GM12878 (cell line): ENCODE data around the gene POR. TPM values are rescaled to one million over a fixed set of nuclear protein-coding genes. Genes with fewer than 3 reads are reported as not detected.

ENCODE experiments used
- ATAC-seq: fragments of 200-7000 bp; cut with Tn5 transposase; 3 replicates; pipeline ENCODE4 v1.9.1; 2020; ENCODE audit warnings: mild to moderate bottlenecking, moderate library complexity
- BruUV-seq: library from RNA; stranded (reverse); fragments of 400-500 nt; replicated peaks from 2 replicates; lab custom pipeline; 2021; lab: Mats Ljungman, UMichigan
- CTCF ChIA-PET: fragments of 300-600 bp; sonication (Branson Sonifier 250); formaldehyde crosslinking; extraction: SDS; loops from one replicate; lab custom pipeline; 2021; ENCODE audit warnings: inconsistent platforms; lab: Yijun Ruan, JAX
- POLR2A ChIA-PET: fragments of 350-600 bp; formaldehyde crosslinking; extraction: SDS; loops from one replicate; lab custom pipeline; 2021; ENCODE audit warnings: inconsistent platforms; lab: Charles Lee
- RAD21 ChIA-PET: fragments of 300-600 bp; sonication (Branson Sonifier 250); formaldehyde crosslinking; loops from one replicate; lab custom pipeline; 2023; ENCODE audit warnings: antibody characterized with exemption; ENCODE audit not compliant: unreplicated experiment; lab: Charles Lee
- SMC1A ChIA-PET: fragments of 300-600 bp; sonication (Branson Sonifier 250); formaldehyde crosslinking; loops from one replicate; lab custom pipeline; 2023; ENCODE audit not compliant: unreplicated experiment, uncharacterized antibody; lab: Charles Lee
- DNase-seq: peaks from one replicate; pipeline ENCODE4 v3.0.0-alpha.2; 2011; ENCODE audit warnings: low read depth, low spot score
- FAIRE-seq: peaks from 3 replicates; lab custom pipeline; 2011; peaks lifted over from hg19 to GRCh38; lab: Jason Lieb, UNC
- H2AFZ ChIP-seq: 2 replicates; pipeline ENCODE4 v1.6.0; 2011; ENCODE audit warnings: low read depth, low read length, control low read depth; ENCODE audit not compliant: control insufficient read depth
- H3K27ac ChIP-seq: 2 replicates; pipeline ENCODE4 v1.5.1; 2011; ENCODE audit warnings: control low read depth; ENCODE audit not compliant: control insufficient read depth, insufficient read depth
- H3K27me3 ChIP-seq, 2 experiments: replicated peaks in 1 of 2; 2 replicates each; pipeline versions ENCODE4 v1.6.0 to v1.6.1; 2011; ENCODE audit warnings: low read length in 1 of 2; ENCODE audit not compliant: control insufficient read depth in 2 of 2, insufficient read depth in 2 of 2
- H3K36me3 ChIP-seq, 2 experiments: 2 replicates each; pipeline ENCODE4 v1.5.1; 2011; ENCODE audit warnings: low read length in 1 of 2; ENCODE audit not compliant: control insufficient read depth in 2 of 2, insufficient read depth in 2 of 2
- H3K4me1 ChIP-seq: 2 replicates; pipeline ENCODE4 v1.6.1; 2011; ENCODE audit warnings: mild to moderate bottlenecking, low read length, moderate library complexity, mixed read lengths; ENCODE audit not compliant: control insufficient read depth, insufficient read depth
- H3K4me2 ChIP-seq: 2 replicates; pipeline ENCODE4 v1.6.0; 2011; ENCODE audit warnings: control low read depth; ENCODE audit not compliant: control insufficient read depth, insufficient read depth
- H3K4me3 ChIP-seq: fragments of 200-600 bp; sonication (generic); 2 replicates; pipeline ENCODE4 v1.5.1; 2016
- H3K79me2 ChIP-seq: 2 replicates; pipeline ENCODE4 v1.6.0; 2011; ENCODE audit warnings: low read length; ENCODE audit not compliant: control insufficient read depth, insufficient read depth
- H3K9ac ChIP-seq: 2 replicates; pipeline ENCODE4 v1.8.0; 2011; ENCODE audit warnings: low read length, control low read depth, mixed read lengths; ENCODE audit not compliant: control insufficient read depth, insufficient read depth
- H3K9me3 ChIP-seq: replicated peaks from 3 replicates; pipeline ENCODE4 v1.5.1; 2011; ENCODE audit warnings: mild to moderate bottlenecking, low read length; ENCODE audit not compliant: control insufficient read depth, insufficient read depth
- H4K20me1 ChIP-seq: 2 replicates; pipeline ENCODE4 v1.6.0; 2011; ENCODE audit not compliant: control insufficient read depth, insufficient read depth
- CHD4 ChIP-seq: fragments of 200-600 bp; sonication (generic); IDR thresholded peaks from 2 replicates; pipeline ENCODE4 v1.6.1; 2016; ENCODE audit warnings: mild to moderate bottlenecking
- CREB1 ChIP-seq: IDR thresholded peaks from 2 replicates; pipeline ENCODE4 v1.6.1; 2012; ENCODE audit warnings: low read depth, mild to moderate bottlenecking, inconsistent platforms
- ESRRA ChIP-seq: IDR thresholded peaks from 2 replicates; pipeline ENCODE4 v1.6.1; 2012; ENCODE audit warnings: mild to moderate bottlenecking, low read length, improper control_type of control experiment
- ETV6 ChIP-seq, 2 experiments: fragments of 450-650 bp in 1 of 2; IDR thresholded peaks in 1 of 2; conservative IDR thresholded peaks in 1 of 2; 2 replicates each; pipeline ENCODE4 v1.6.1; 2014; ENCODE audit warnings: antibody characterized with exemption in 1 of 2, borderline replicate concordance in 1 of 2, low read depth in 1 of 2, mild to moderate bottlenecking in 1 of 2, moderate library complexity in 1 of 2
- HCFC1 ChIP-seq: fragments of 150-350 bp; IDR thresholded peaks from 2 replicates; pipeline ENCODE4 v1.6.1; 2014; ENCODE audit warnings: low read length
- LARP7 ChIP-seq: fragments of 450-650 bp; IDR thresholded peaks from 2 replicates; pipeline ENCODE4 v1.6.1; 2017; ENCODE audit warnings: mild to moderate bottlenecking
- NR2C2 ChIP-seq: IDR thresholded peaks from 2 replicates; pipeline ENCODE4 v1.6.1; 2011; ENCODE audit warnings: borderline replicate concordance, low read depth; ENCODE audit not compliant: control insufficient read depth, insufficient read length
- PML ChIP-seq: IDR thresholded peaks from 2 replicates; pipeline ENCODE4 v1.6.1; 2012; ENCODE audit warnings: low read length, inconsistent platforms
- TAF1 ChIP-seq: IDR thresholded peaks from 2 replicates; pipeline ENCODE4 v1.6.1; 2011; ENCODE audit warnings: mild to moderate bottlenecking, low read depth, low read length, borderline replicate concordance
- ZNF207 ChIP-seq: fragments of 450-650 bp; IDR thresholded peaks from 2 replicates; pipeline ENCODE4 v1.6.1; 2014; ENCODE audit warnings: antibody characterized with exemption, mild to moderate bottlenecking, borderline replicate concordance
- WGBS: methylation state at CpG from one replicate; pipeline ENCODE4 v1.1.6; 2016; ENCODE audit warnings: low lambda C conversion rate; ENCODE audit not compliant: insufficient replicate concordance, insufficient coverage; ENCODE audit errors: missing lambda C conversion rate; 5-methylcytosine and 5-hydroxymethylcytosine counted together
- in situ Hi-C: fragments of 300-500 bp; cut with MboI; formaldehyde crosslinking; loops from 9 replicates; pipeline ENCODE4 v1.14.3; 2018; ENCODE audit warnings: mixed read lengths
- intact Hi-C: fragments of 100-400 bp; cut with micrococcal nuclease; formaldehyde crosslinking; loops from one replicate; pipeline ENCODE4 v1.14.2; 2022; ENCODE audit not compliant: unreplicated experiment
- polyA plus RNA-seq, 11 experiments: library from polyadenylated mRNA; depleted of rRNA in 4 of 11; unstranded in 6 of 11; stranded (reverse) in 5 of 11; fragments of >200 nt; fragmentation: Nextera tagmentation in 4 of 11; fragmentation: Illumina TruSeq in 1 of 11; extraction: Ambion mirVana in 4 of 11; extraction: Trizol in 1 of 11; gene quantifications; 1 replicate in 1 of 11; 2 replicates in 10 of 11; pipeline versions ENCODE4 v1.2.1 to v1.2.3, GENCODE V29; 2011 to 2016; ENCODE audit warnings: inconsistent platforms in 2 of 11, missing spikeins in 2 of 11, low read depth in 1 of 11
- total RNA-seq, 4 experiments: library from RNA; depleted of rRNA in 3 of 4; stranded (reverse); fragments of >200 nt in 3 of 4; fragmentation: Illumina TruSeq in 1 of 4; extraction: Trizol in 1 of 4; gene quantifications; 2 replicates each; pipeline versions ENCODE4 v1.2.1 to v1.2.3, GENCODE V29; 2013 to 2021
- TF ChIP-seq, protein P1 (sequence below), 3 experiments: IDR thresholded peaks in 2 of 3; conservative IDR thresholded peaks in 1 of 3; 2 replicates each; pipeline ENCODE4 v1.5.1; 2011; ENCODE audit warnings: low read depth in 3 of 3, low read length in 3 of 3, mild to moderate bottlenecking in 3 of 3, control low read depth in 2 of 3, moderate library complexity in 2 of 3, inconsistent platforms in 1 of 3, mixed read lengths in 1 of 3; ENCODE audit not compliant: control insufficient read depth in 2 of 3, insufficient read depth in 1 of 3; ENCODE audit errors: extremely low read depth in 1 of 3

POR gene
- total and polyA plus RNA-seq, 10 of the 15 experiments (the other 5 are each of a cell fraction or from before 2014, with no cell fraction given) = 2.2 to 75.8 (median 35.9) TPM

DNA sequence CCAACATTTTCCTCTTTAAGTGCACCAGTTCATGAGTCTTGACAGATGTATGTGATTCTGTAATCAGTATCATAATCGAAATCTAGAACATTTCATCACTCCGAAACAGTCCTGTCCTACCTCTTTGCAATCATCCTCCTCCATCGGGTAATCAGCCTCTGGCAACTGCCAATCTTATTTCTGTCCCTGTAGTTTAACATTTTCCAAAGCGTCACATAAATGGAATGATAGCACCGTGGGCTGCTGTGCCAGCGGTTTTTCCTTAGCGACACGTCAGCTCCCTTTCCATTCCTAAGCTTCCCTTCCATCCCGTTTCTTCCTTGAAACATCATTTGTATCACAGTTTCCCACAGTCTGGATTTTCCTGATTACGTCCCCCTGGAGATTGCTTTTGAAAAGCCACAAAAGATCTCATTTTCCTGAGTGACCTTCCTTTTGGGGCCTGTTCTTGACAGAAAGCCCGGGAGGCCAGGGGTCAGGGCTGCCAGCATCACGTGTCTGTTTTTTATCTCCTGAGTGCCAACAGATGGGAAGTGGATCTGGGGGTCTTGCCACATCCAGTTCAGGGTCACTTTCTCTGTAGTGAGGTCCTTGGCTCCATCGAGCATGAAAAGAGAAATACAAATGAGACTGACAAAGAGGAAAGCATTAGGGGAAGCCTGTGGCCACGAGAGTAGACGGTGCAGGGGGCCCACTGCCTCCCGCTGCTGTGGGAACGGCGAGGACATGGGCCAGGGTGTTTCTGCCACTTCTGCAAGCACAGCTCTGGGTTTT lies 47.8 kb downstream of the POR start:
- Histone ChIP-seq H3K4me1 (no peaks in the 10 kb centered on the region), H3K27me3 (no peaks in the 10 kb centered on the region), H3K79me2 (no peaks in the 10 kb centered on the region), H3K4me3 (no peak overlapping the region), H3K4me2 (no peak overlapping the region), H3K27ac (no peak overlapping the region), H2AFZ (no peak overlapping the region), H4K20me1 (no peaks in the 10 kb centered on the region), H3K9ac (no peak overlapping the region), H3K36me3 (peaks cover 0 to 4% of the 10 kb centered on the region in 2 experiments; a peak in 3 of 4 replicates), H3K9me3 (no peaks in the 10 kb centered on the region)
- ATAC-seq (no peak), FAIRE-seq (no peak), DNase-seq (no peak)
- CTCF ChIA-PET = no interaction called here
- POLR2A ChIA-PET = no interaction called here
- RAD21 ChIA-PET = no interaction called here
- SMC1A ChIA-PET = no interaction called here
- no TSS peak for BruUV-seq
- intact Hi-C loops = no loop called here
- 78% methylated on average over 18 of the region's 18 CpGs for WGBS
- TF ChIP-seq, protein P1, sequence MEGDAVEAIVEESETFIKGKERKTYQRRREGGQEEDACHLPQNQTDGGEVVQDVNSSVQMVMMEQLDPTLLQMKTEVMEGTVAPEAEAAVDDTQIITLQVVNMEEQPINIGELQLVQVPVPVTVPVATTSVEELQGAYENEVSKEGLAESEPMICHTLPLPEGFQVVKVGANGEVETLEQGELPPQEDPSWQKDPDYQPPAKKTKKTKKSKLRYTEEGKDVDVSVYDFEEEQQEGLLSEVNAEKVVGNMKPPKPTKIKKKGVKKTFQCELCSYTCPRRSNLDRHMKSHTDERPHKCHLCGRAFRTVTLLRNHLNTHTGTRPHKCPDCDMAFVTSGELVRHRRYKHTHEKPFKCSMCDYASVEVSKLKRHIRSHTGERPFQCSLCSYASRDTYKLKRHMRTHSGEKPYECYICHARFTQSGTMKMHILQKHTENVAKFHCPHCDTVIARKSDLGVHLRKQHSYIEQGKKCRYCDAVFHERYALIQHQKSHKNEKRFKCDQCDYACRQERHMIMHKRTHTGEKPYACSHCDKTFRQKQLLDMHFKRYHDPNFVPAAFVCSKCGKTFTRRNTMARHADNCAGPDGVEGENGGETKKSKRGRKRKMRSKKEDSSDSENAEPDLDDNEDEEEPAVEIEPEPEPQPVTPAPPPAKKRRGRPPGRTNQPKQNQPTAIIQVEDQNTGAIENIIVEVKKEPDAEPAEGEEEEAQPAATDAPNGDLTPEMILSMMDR (IDR thresholded peaks at IDR 0.05 in 2 of 3, conservative IDR thresholded peaks at IDR 0.05 in 1 of 3; ENCODE audit: control insufficient read depth in 2 of 3, extremely low read depth in 1 of 3, insufficient read depth in 1 of 3, low read depth in 3 of 3, low read length in 3 of 3) = no peak
- TF ChIP-seq HCFC1 = no peak
- no peak for TF ChIP-seq ETV6 (conservative IDR thresholded peaks at IDR 0.05 in 1 of 2, IDR thresholded peaks at IDR 0.05 in 1 of 2; ENCODE audit: borderline replicate concordance in 1 of 2, low read depth in 1 of 2)
- TF ChIP-seq LARP7 = no peak
- TF ChIP-seq NR2C2 = no peak
- TF ChIP-seq PML = no peak
- no peak for TF ChIP-seq CREB1
- no peak for TF ChIP-seq TAF1
- TF ChIP-seq CHD4 = no peak
- TF ChIP-seq ESRRA = no peak
- TF ChIP-seq ZNF207 = no peak
- in situ Hi-C loops = no loop called here
